Fibroblast of skin of scalp (primary cell): ENCODE measurements around the gene GRAMD1B.
"Not testable (repeated sequence)": the region's sequence is repeated elsewhere in the genome, so short reads cannot be mapped to it uniquely, and the experiment has no call there.

Experiments
- DNase-seq: peaks from one replicate; pipeline ENCODE4 v3.0.0-alpha.2; 2013

GRAMD1B gene

DNA sequence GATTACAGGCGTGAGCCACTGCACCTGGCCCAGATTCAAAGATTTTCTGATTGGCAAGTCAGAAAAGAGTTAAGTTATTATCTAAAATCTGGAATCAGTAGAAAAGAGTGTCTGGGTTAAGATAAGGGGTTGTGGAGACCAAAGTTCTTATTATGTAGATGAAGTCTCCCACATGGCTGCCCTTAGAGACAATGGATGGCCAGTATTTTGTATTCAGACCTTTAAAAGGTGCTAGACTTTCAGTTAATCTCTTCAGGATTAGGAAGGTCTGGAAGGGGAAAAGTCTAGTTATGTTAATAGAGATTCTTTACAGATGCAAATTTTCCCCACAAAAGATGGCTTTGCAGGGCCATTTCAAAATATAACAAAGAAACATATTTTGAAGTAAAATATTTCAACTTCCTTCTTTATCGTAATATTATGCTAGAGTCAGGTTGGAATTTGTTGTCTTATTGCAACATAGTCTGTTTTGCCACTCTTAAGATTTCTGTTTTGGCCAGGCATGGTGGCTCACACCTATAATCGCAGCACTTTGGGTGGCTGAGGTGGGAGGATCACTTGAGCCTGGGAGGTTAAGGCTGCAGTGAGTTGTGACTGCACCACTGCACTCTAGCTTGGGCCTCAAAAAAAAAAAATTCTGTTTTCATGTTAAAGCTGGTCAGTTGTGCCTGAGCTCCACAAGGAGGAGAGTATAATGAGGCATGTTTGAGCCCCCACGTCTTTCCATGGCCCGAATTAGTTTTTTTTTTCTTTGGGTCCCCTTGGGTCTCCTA lies 14.0 kb downstream of the GRAMD1B start:
- DNase-seq = no peak

DNA sequence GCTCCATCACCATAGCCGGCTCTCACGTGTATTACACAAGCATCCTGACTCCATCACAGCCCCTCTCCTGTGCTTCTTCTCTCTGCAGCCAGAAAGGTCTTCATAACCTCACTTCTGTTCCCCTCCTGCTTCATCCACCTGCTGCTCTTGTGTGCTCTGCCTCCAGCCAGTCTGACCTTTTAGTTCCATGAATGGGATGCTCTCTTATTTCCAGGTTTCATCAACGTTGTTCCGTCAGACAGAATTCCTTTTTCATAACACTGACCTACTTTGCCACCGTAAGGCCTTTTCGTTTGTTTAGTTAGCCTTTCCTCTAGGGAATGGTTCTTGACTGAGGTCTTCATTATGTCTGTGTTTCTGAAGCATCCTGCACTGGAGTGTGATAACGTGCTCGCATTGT lies 18.8 kb downstream of the GRAMD1B start:
- DNase-seq = no peak

DNA sequence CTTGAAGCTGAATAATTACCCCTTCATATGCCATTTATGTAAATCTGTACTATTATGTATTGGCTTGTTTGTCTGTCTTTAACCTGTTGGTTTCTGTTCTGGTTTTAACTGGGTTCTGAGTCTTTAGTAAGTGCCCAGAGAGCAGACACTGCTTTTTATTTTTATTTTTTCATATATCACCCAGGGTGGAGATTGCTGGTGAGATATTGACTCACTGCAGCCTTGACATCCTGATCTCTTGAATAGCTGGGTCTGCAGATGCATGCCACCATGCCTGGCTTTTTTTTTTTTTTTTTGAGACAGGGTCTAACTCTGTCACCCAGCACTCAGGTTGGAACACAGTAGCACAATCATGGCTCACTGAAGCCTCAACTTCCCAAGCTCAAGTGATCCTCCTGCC lies 19.4 kb downstream of the GRAMD1B start:
- DNase-seq = no peak

DNA sequence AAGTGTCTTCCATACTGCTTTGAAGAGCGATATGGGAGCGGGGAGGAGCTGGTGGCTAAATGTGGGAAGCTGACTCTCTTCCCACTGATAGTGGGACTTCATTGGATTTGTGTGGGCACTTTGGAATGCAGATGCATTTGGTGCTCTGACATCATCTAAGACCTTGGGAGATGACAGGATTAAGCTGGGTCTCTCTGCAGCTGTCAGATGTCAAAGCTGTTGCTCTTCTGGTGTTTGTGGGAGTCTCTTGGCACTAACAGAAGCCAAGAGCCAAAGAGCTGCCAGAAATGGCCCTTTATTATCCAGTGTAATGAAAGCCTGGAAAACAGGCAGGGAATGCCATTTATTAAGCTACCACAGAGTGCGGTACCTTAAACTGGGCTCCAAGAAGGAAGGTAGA lies 20.6 kb downstream of the GRAMD1B start:
- peak; percentile 58 for DNase-seq

DNA sequence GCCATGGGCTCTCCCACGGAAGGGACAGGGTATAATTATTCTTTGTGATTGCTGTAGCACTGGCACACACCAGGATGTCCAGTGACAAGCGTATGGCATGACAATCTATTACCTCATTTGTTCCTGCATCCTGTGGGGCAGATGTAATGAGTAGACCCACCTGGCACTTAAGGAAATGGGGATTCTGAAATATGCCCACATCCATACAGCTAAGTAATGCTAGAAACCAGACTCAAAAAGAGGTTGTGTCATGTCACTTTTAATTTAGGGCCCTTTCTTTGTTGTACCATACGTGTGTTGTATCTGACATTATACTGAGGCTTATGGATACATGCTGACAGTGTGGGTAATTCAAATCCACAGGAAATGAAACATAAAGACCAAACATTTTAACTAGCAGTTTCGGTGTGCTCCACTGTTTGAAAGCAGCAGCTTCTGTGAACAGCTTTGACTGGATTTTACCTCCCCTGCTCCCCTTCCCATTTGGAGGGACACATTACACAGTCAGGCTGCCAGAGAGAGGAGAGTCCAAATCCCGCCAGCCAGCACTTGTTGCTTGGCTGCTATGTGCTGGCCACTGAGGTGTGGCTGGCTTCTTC lies 21.2 kb downstream of the GRAMD1B start:
- DNase-seq = no peak

DNA sequence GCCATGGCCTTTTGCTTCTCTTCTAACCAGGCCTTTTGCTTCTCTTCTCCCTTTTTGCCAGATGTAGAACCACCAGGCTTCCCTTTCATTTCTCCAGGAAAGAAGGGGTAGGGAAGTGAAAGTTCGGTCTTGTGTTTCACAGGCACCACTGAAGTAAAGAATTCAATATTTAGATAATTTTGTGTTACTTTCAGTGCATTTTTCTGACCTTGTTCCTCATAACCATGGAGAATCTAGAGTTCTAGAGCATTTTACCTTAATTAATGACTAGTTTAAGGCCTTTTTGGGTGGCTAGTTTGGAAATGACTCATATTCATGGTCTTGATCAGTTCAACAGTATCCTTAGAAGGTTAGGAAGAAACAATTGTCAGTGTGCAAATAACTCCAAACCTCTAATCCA lies 22.7 kb downstream of the GRAMD1B start:
- DNase-seq = no peak

DNA sequence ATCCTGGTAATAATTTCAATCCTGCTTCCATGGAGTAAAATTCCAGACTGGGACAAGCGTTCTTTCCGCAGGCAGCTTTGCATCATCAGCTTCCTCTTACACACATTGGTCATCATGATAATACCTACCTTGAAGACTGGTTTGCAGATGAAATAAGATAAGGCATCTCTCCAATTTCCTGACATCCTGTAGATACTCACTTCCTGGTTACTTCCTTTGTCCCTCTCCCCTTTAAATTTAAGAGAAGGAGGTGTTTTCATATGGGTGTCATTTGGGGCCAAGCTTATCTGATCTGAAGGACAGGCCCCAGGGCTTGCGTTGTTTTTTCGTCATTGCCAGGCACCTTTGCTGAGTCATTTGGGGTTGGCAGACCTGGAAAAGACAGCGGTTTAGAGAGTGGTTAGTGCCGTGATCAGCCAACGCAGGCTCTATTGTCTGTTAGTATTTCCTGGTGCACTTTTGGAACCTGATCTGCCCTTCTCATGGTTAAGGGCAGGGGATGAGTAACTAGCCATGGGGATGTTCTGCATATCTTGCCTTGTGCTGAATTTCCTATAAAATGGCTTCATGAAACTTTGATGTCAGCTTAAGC lies 24.1 kb downstream of the GRAMD1B start:
- no peak for DNase-seq

DNA sequence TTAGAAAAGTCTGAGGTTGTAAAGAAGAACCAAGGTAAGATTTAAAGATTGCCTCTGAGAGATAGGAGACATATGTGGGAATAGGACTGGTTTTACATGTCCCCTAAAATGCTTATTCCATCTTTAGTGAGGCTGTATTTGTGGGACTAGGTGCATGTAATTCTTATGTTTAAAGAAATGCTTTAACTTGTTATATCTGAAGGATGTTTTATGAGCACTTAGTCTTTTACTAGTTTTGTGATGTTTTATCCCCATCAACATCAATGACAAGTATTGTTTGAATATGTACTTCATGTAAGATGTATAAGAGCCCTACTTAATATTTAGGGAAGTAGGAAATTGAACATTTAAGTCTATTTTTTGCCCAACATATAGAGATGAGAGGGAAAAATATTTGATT lies 24.7 kb downstream of the GRAMD1B start:
- no peak for DNase-seq

DNA sequence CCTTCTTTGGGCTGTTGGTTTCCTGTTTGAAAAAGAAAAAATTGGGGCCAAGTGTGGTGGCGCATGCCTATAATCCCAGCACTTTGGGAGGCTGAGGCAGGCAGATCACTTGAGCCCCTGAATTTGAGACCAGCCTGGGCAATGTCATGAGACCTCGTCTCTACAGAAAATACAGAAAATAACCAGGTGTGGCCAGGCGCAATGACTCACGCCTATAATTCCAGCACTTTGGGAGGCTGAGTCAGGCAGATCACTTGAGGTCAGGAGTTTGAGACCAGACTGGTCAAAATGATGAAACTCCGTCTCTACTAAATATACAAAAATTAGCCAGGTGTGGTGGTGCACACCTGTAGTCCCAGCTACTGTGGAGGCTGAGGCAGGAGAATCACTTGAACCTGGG lies 26.4 kb downstream of the GRAMD1B start:
- not testable (repeated sequence) for DNase-seq

DNA sequence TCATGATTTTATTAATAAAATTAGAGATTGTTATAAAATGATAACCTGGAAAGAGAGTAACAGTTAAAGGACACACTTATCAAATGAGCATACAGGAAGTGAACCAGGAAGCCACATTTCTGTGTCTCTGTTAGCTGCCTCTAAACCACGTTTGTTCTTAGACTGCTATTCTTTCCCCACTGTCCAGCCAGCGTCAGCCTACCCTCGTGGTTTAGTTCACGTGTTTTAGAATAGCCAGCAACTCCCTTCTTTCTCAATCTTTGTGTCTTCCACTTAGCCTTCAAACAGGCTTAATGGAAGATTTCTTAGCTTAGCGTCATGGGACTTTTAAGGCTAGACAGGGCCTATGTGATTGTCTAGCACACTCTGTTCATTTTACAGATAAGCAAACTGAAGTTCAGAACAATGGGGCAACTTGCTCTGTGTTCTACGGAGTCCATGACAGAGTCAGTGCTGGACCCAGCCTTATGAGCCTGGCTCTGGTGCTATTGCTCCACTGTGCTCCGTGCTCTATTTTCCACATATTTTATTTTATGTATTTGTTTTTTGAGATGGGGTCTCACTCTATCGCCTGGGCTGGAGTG lies 27.2 kb downstream of the GRAMD1B start:
- DNase-seq = no peak

DNA sequence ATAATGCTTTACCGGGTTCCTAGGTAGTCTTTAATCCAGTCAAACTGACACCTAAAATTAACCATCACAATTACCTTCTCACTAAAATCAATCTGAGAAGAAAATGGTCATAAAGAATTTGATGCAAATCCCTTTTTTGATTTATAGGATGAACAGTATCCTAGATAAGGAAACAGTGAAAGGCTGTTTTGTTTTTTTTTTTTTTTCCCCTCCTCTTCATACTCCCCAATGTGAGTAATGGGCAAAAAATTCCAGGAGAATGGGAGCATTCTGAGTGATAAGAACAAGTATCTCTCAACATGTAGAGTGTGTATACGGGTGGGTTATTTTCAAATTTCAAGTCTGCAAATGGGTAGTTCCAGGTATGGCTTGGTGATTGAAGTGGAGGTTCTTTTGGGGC lies 28.4 kb downstream of the GRAMD1B start:
- no peak for DNase-seq

DNA sequence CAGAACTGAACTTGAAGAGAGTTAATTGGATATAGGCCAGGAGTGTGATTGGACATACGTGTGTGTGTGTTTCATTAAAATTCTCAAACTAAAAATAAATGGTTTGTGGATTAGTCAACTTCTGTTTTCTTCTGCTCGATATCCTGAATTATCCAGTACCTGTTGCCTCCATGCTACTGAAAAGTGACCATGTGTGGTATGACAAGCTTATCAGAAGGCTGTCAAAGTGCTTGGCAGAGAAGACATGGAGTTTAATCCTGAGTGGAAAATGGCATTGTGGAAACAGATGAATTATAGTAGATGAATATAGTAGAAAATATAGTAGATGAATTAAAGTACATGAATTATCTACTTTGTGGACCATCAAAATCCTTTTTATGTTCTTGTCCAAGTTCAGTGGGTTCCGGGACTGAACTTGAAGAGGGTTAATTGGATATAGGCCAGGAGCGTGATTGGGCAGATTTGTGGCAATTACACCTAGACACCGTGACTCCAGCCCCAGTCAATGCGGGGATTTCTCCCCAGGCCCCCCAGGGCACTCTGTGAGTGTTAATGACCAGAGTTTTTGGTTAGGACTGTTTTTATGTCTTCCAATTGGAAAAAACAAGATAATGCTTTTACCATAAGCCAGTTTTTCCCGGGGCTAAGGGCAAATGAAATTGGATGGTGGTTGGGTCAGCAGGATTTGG lies 30.1 kb downstream of the GRAMD1B start:
- no peak for DNase-seq

DNA sequence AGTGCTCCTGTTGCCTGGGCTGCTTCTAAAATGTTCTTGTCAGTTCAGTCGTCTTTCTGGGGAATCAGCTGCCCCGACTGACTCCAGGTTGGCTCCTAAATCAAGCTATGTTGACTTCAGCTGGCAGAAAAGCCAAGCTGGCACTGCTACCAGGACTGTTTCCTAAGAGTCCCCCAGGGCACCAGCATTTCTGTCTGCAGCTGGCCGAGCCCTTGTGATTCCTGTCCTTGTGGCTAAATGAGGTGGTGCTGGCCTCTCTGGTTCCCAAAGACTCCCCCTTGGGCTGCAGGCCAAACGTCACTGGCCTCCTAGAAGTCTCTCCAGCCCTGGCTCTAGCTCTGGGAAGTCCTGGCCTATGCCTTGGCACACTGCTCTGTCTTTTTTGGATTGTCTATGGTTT lies 31.1 kb downstream of the GRAMD1B start:
- DNase-seq = no peak

DNA sequence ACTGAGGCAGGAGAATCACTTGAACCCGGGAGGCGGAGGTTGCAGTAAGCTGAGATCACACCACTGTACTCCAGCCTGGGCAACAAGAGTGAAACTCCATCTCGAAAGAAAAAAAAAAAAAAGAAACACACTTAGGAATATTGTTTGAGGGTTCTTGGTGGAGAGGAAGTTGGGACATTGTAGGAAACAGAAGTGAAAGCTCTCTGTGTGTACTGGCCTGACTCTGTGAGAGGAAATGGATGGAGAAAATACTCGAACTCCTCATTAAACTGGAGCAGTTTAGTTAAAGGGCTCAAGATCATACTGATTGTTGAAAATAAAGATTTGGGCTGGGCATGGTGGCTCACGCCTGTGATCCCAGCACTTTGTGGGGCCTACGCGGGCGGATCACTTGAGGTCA lies 35.6 kb downstream of the GRAMD1B start:
- DNase-seq = not testable (repeated sequence)

DNA sequence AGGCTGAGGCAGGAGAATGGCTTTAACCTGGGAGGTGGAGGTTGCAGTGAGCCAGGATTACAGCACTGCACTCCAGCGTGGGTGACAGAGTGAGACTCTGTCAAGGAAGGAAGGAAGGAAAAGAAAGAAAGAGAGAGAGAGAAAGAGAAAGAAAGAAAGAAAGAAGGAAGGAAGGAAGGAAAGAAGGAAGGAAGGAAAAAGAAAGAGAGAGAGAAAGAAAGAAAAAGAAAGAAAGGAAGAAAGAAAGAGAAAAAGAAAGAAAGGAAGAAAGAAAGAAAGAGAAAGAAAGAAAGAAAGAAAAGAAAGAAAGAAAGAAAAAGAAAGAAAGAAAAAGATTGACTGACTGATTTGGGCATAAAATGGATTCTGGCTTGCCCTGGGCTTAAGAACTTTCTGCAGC lies 36.1 kb downstream of the GRAMD1B start:
- not testable (repeated sequence) for DNase-seq

DNA sequence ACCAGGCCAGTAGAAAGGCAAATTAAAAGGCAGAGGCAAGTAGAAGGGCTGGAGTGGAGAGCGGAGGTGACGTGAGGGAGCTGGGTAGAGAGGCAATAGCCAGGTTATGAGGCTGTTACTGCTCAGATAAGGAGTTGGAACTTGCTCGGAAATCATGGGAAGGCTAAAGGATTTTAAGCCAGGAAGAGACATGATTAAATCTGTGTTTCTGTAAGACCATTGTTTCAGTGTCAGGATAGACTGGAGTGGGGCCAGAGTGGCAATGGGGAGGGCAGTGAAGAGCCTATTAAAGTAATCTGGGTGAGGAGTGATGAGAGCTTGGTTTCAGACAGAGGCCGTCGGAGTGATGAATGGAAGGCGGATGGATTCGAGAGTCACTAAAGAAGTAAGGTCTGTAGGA lies 39.0 kb downstream of the GRAMD1B start:
- no peak for DNase-seq

DNA sequence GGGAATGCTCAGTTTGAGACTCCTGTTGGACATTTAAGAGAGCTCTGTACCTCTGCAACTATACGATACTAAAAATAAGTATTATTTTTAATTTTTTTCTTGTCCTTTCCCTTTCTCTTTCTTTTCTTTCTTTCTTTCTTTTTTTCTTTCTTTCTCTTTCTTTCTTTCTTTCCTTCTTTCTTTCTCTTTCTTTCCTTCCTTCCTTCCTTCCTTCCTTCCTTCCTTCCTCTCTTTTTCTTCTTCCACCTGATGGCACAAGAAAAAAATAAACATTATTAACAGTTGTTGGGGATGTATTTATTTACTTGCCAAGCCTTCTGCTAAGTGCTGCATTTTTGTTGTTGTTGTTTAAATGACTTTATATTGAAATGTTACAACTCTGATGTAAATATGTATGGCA lies 39.5 kb downstream of the GRAMD1B start:
- DNase-seq = no peak

DNA sequence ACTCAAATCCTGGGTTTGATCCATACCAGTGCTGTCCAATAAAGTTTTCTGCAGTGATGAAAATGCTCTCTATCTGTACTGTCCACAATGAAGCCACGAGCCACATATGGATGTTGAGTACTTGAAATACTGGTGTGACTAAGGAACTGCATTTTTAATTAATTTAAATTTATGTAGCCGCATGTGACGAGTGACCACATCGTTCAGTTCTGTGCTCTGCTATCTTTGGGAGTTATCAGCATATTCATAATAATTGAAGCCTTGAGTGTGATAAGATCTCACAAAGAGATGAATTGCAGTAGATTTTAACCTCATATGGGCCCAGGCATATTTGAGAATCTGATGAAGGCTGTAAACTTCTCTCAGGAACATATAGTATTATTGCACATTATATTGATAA lies 40.8 kb downstream of the GRAMD1B start:
- DNase-seq = no peak

DNA sequence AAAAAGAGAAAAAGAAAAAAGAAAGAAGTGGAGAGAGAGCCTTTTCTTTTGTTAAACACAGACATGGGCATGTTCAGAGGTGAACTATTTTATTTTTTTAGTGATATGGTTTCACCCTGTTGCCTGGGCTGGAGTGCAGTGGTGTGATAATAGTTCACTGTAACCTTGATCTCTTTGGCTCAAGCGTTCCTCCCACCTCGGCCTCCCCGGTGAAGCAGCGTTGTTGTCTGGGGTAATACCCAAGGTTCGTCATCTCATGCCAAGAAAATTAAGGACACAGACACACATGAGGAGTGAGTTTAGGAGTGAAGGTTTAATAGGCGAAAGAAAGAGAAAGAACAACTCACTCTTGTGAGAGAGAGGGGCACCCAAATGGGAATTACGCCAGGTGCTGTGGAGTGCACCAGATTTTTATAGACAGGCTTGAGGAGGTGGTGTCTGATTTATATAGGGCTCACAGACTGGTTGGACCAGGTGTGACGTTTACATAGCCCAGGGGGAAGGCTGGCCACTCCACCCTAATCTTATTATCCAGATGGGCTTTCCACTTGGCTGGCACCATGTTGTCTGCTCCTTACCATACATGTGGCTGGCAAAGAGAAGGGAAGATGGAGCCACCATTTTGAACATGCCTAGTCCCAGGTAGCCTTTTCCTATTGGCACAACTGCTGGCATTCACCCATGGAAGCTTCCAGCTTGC lies 42.3 kb downstream of the GRAMD1B start:
- no peak for DNase-seq

DNA sequence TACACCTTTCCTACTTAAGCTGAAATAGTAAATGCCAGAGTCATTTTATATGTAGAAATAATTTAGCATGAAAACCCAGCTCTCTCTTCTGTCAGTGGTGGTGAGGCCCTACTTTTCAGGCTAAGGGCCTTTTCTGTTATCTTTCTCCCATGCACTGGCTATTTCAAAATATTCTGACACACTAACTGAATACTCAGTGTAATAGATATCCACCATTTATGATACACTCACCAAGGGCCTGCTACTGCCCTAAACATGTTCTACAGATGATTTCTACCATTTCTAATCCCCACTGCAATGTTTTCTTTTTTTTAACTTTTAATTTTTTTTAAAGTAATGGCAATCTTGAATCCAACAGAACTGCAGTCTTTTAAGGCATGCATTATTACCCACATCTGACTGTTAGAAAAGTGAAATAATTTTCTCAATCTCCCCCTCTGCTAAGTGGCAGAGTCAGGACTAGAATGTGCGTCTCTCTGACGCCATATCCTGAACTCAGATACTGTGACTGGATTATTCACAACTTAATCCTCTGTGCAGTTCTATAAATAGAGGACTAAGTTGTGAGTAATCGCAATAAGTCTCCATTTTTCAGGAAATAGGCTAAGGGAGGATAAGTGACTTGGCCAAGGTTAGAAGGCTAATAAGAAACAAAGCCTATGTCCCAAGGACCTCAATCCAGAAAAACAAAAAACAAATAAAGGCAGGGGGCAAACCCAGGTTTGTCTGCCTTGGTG lies 44.0 kb downstream of the GRAMD1B start:
- DNase-seq = peak; percentile 84

DNA sequence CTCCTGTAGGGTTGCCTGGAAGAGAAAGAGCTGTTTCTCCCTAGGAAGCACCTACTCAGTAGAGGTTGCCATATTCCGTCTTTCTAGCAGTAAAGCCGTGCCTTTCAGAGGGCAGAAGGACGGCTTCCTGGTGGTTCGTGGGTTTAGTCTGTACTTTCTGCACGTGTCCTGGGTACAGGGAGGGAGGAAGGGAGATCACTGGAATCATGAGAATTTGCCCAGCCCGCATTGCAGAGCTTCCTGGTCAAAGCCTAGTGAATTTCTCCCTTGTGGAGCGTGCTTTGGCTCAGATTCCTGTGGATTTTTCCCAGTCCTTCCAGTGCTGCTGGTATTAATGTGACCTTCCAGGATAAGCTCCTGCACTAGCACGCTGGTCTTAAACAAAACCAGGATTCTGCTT lies 44.9 kb downstream of the GRAMD1B start:
- peak; percentile 79 for DNase-seq

DNA sequence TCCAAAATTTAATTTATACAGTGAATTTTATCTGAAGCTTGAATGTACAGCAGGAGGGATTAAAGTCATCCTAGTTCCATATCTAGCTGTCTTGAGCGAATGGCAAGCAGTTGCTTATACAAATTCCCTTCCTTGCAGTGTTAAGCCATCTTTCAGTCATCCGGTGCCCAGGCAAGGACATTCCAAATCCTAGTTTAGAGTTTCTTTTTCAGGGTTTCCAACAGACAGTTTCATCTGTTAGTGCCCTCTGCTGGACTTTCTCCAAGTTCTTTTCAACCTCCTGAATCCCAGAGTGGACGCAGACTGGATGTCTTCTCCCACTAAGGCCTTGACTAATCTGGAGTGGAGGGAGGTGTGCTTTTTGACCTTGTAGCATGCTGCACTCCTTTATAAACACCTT lies 45.4 kb downstream of the GRAMD1B start:
- DNase-seq = peak; percentile 60
